HUES48 (cell line): ENCODE data around the gene RAB3GAP1.

ENCODE experiments used
- H3K27ac ChIP-seq: one replicate; pipeline ENCODE4 v1.7.0; 2013; ENCODE audit warnings: low read depth, low read length, inconsistent platforms
- H3K27me3 ChIP-seq: 2 replicates; pipeline ENCODE4 v1.6.1; 2013; ENCODE audit warnings: mild to moderate bottlenecking, low read length; ENCODE audit not compliant: control insufficient read depth, insufficient read depth
- H3K36me3 ChIP-seq: 2 replicates; pipeline ENCODE4 v1.6.1; 2013; ENCODE audit warnings: low read length; ENCODE audit not compliant: control insufficient read depth, insufficient read depth
- H3K4me1 ChIP-seq: 2 replicates; pipeline ENCODE4 v1.6.1; 2013; ENCODE audit warnings: mild to moderate bottlenecking, low read length; ENCODE audit not compliant: control insufficient read depth, insufficient read depth
- H3K4me3 ChIP-seq: 2 replicates; pipeline ENCODE4 v1.5.1; 2013; ENCODE audit warnings: mild to moderate bottlenecking, low read depth, low read length
- H3K9ac ChIP-seq: 2 replicates; pipeline ENCODE4 v1.6.1; 2013; ENCODE audit warnings: mild to moderate bottlenecking, low read depth, low read length, moderate library complexity
- H3K9me3 ChIP-seq: 2 replicates; pipeline ENCODE4 v1.6.1; 2013; ENCODE audit warnings: low read length; ENCODE audit not compliant: control insufficient read depth, insufficient read depth

The RAB3GAP1 gene

DNA sequence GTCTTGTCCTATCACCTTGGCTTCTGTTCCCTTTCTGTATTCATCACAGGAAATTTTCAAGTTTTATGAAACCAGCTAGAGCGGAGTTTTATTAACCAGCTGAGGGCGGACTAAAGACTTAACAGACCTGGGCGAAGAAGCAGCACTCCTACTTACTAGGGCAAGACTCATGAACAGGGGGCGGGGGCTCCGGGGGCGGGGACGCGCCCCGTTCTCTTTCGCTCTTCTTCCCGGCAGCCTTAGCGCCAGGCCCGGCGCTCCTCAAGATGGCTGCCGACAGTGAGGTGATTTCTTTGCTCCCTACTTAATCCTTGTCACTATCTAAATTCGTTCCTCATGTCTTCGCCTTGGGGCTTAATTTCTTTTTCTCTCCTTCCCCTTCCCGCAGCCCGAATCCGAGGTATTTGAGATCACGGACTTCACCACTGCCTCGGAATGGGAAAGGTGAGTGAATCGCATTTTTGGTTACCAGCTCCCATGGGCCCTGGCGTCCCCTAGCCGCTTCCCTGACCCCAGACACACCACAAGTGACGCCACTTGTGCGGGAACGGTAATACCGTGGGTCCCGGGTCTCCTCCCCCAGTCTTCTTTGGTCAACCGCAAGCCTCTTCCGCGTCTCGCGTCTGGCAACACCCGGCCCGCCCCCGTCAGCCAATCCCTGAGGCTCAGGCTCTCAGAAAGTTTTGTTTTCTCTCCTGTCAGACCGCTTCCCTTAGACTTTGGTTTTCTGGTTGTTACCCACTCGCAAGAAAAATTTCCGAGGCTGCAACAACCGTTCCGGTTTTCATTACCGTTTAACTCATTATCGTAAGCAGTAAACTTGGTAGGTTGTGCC, at the start of gene RAB3GAP1:
RAB3GAP1 (plus strand) TSS at position 251 of the 835 bp plus-strand sequence; CDS start at position 267, 16 bp downstream.
- peak within 1 kb of the TSS; percentile 96 for H3K27ac ChIP-seq
- H3K9ac ChIP-seq, result peak within 1 kb of the TSS; percentile 92
- H3K36me3 ChIP-seq, result peaks cover 12% of the 10 kb centered on the region; the same call in 1 of the 2 replicates
- no peaks in the 10 kb centered on the region for H3K27me3 ChIP-seq
- H3K4me1 ChIP-seq, result peaks cover 7% of the 10 kb centered on the region; the same call in 1 of the 2 replicates
- H3K9me3 ChIP-seq, result no peaks in the 10 kb centered on the region
- H3K4me3 ChIP-seq, result peak within 1 kb of the TSS; percentile 88

DNA sequence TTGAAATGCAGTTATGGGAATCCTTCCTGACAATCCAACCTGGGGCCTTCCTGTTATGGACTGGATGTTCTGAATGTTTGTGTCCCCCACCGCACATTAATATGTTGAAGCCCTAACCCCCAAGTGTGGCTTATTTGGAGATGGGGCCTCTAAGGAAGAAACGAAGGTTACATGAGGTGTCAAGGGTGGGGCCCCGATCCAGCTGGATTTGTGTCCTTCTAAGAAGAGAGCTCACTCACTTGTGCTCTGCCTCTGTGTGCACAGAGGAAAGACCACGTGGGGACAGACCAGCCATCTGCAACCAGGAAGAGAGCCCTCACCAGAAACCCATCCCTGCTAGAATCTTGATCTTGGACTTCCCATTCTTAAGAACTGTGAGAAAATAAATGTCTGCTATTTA, 49.3 kb upstream of the RAB3GAP1 start:
- no peak overlapping the region for H3K27ac ChIP-seq
- peaks cover 15% of the 10 kb centered on the region for H3K27me3 ChIP-seq
- H3K9ac ChIP-seq, result no peak overlapping the region
- H3K4me3 ChIP-seq, result no peak overlapping the region
- H3K36me3 ChIP-seq, result no peaks in the 10 kb centered on the region
- H3K4me1 ChIP-seq, result peaks cover 9% of the 10 kb centered on the region
- no peaks in the 10 kb centered on the region for H3K9me3 ChIP-seq

DNA sequence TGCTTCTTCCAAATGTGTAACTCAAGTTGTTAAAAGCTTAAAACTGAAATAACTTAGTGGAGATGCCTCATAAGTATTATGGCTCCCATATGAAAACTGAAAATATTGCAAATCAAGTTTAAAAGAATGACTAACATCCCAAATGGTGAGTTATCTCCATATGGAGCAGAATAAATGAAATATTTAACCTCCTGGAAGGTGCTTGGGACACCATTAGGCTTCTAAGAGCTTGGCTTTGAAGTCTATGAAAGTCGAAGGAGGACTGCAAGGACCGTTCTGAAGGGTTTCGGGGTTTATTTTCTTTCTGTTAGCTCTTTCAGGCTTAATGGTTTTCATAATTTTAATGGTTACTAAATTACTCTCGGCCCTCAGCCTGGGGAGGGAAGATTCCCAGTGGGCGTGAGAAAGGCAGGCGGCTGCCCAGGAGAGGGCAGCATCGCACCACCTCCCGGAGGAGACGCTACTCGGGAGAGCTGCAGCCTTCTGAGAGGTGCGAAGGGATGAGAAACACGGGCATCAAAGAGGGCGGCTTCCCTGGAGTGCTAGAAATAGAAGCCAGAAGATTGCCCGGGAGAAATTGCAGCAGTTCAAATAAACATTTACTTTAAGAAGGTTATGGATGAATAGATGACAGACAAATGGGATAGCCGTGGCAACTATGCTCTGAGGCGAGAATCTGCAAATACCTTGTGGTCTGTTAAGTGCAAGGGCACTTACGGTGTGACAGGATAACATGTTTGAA, 47.9 kb upstream of the RAB3GAP1 start:
- H3K9me3 ChIP-seq, result no peaks in the 10 kb centered on the region
- H3K27me3 ChIP-seq, result peaks cover 15% of the 10 kb centered on the region
- no peak overlapping the region for H3K9ac ChIP-seq
- H3K4me1 ChIP-seq, result peaks cover 9% of the 10 kb centered on the region
- H3K36me3 ChIP-seq, result no peaks in the 10 kb centered on the region
- H3K27ac ChIP-seq, result no peak overlapping the region
- H3K4me3 ChIP-seq, result no peak overlapping the region

DNA sequence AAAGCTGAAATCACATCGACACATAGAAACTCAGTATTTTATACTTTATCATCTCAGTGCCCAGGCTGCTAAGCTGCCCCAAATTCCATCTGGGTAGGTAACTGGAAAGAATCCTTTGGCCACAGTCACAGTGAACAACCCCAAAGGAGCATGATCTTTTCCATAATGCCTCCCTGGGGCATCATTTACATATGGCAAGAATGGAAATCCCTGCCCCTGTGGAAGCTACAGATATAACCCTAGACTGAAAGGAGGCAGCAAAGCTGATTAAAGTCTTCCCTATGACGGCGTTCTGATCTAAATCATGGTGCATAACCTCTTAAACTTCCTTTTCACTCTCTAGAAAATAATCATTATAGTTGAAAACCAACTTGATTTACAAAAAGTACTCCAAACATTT, 46.3 kb upstream of the RAB3GAP1 start:
- Histone ChIP-seq H3K36me3 (no peaks in the 10 kb centered on the region), H3K9ac (no peak overlapping the region), H3K4me3 (no peak overlapping the region), H3K27ac (no peak overlapping the region), H3K9me3 (no peaks in the 10 kb centered on the region), H3K4me1 (peaks cover 9% of the 10 kb centered on the region), H3K27me3 (peaks cover 15% of the 10 kb centered on the region)

DNA sequence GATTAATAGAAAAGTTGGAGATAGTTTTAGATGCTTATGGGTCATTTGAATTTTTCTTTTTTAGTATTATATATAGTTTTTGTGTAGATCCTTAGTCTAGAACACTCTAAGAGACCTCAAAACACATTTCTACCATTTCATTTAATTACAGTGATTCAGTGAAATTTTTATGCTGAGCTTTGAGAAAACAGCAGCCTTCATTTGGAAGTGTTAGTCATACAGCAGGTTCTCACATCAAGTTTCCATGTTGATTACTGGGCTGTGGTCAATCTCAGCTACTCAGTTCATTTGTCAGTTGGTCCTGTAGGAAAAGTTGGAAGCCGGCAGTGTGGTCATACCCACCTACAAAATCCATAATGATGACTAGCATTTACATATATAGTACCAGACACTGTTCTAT, 42.8 kb upstream of the RAB3GAP1 start:
- Histone ChIP-seq H3K27me3 (peaks cover 14% of the 10 kb centered on the region), H3K4me3 (no peak overlapping the region), H3K9ac (no peak overlapping the region), H3K27ac (no peak overlapping the region), H3K9me3 (no peaks in the 10 kb centered on the region), H3K4me1 (peaks cover 9% of the 10 kb centered on the region), H3K36me3 (no peaks in the 10 kb centered on the region)

DNA sequence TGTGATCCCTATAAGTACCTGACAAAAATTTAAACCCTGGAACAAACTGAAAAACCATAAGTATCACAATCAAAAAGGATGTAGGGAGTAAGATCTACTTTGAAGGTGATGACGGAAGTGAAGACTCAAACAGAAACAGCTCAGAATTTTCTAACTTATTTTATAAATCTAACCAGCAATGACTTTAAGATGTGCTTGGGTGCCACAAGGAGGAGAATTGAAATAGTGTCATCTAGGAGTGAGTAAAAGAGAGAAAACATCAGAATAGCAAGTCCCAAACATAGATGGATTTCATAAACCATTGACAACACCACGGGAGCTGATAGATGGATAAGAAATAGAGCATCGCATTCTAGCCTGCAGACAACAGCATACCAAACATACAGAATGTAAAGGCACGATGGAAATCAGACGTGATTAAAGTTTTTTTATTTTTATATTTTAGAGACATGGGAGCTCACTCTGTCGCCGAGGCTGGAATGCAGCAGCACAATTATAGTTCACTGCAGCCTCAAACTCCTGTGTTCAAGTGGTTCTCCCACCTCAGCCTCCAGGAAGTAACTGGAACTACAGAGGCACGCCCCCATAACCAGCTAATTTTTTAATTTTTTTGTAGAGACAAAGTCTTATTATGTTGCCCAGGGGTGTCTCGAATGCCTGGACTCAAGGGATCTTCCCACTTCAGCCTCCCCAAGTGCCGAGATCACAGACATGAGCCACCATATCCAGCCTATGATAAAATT, 41.7 kb upstream of the RAB3GAP1 start:
- no peak overlapping the region for H3K27ac ChIP-seq
- H3K9me3 ChIP-seq, result no peaks in the 10 kb centered on the region
- H3K4me1 ChIP-seq, result peaks cover 8% of the 10 kb centered on the region
- H3K4me3 ChIP-seq, result no peak overlapping the region
- no peaks in the 10 kb centered on the region for H3K36me3 ChIP-seq
- H3K27me3 ChIP-seq, result peaks cover 4% of the 10 kb centered on the region; the same call in 1 of the 2 replicates
- no peak overlapping the region for H3K9ac ChIP-seq

DNA sequence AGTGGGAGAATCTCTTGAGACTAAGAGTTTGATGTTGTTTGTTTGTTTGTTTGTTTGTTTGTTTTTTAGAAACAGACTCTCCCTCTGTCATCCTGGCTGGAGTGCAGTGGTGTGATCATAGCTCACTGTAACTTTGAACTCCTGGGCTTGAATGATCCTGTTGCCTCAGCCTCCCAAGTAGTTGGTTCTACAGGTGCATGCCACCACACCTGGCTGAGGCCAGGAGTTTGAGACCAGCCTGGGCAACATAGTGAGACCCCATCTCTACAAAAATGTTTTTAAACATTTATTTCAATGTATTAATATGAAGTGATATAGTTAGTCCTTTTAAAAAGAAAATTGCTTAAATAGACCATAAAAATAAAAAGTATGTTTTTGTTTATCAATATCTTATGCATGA, 40.5 kb upstream of the RAB3GAP1 start:
- no peaks in the 10 kb centered on the region for H3K36me3 ChIP-seq
- H3K27ac ChIP-seq, result no peak overlapping the region
- no peak overlapping the region for H3K9ac ChIP-seq
- no peak overlapping the region for H3K4me3 ChIP-seq
- H3K4me1 ChIP-seq, result no peaks in the 10 kb centered on the region
- no peaks in the 10 kb centered on the region for H3K27me3 ChIP-seq
- no peaks in the 10 kb centered on the region for H3K9me3 ChIP-seq

DNA sequence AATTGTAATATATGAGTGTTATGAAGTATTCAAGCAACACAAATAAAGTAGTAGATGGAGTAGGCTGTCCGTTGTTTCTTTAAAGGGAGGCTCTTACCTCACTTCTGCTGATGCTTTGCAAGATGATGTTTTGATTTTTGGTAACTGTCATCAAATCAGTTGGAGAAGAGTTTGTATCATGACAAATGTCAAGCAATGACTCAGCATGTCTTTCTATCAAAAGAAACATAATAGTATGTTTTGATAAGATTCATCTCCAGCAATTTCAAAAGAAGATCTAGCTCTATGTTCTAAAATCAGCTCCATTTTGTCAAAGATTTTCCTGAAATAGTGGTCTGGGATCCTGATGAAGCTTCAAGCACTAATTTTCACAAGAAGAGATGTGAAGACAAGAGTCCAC, 30.5 kb upstream of the RAB3GAP1 start:
- no peak overlapping the region for H3K4me3 ChIP-seq
- H3K27ac ChIP-seq, result no peak overlapping the region
- no peaks in the 10 kb centered on the region for H3K36me3 ChIP-seq
- no peak overlapping the region for H3K9ac ChIP-seq
- H3K27me3 ChIP-seq, result no peaks in the 10 kb centered on the region
- H3K4me1 ChIP-seq, result no peaks in the 10 kb centered on the region
- H3K9me3 ChIP-seq, result no peaks in the 10 kb centered on the region

DNA sequence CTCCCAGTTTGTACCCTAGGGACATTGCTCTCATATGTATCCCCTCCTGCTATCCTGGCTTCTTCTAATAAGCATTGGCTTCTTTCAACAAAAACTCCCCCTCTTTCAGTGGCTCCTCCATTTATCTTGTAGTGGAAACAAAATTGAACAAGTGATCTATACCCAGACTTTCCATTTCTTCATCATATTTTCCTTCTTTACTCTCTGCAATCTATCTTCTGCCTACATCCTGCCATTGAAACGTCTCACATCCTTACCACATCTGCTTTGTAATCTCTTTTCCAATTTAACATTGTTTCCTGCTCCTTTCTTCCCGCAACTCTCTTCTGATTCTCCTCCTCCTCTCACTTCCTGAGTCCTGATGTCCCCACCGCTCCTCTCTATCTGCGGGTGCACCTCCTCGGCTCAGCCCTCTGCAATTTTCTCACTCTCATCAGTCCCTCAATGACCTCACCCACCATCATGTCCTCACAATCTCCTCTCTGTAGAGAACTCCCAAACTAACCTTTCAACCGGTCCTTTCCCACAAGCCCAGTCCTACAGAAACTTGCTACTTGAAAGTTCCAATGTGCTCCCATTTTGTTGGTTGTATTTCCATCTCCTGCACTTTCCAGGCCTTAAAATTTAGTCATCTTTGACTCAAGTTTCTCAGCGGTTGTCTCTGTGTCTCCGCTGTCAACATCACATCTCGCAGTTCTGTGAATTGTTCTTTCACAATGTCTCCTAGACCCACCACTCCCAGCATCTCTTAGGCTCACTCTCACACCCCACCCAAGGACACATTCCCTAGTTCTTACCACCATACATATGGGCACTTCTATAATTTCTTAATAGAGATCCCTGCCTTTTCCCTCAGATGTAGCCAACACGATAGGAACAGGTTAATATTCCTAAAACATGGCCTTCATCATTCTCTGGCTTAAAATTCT, 28.9 kb upstream of the RAB3GAP1 start:
- H3K4me3 ChIP-seq, result no peak overlapping the region
- no peaks in the 10 kb centered on the region for H3K36me3 ChIP-seq
- no peaks in the 10 kb centered on the region for H3K9me3 ChIP-seq
- H3K9ac ChIP-seq, result no peak overlapping the region
- H3K27ac ChIP-seq, result no peak overlapping the region
- no peaks in the 10 kb centered on the region for H3K27me3 ChIP-seq
- H3K4me1 ChIP-seq, result no peaks in the 10 kb centered on the region

DNA sequence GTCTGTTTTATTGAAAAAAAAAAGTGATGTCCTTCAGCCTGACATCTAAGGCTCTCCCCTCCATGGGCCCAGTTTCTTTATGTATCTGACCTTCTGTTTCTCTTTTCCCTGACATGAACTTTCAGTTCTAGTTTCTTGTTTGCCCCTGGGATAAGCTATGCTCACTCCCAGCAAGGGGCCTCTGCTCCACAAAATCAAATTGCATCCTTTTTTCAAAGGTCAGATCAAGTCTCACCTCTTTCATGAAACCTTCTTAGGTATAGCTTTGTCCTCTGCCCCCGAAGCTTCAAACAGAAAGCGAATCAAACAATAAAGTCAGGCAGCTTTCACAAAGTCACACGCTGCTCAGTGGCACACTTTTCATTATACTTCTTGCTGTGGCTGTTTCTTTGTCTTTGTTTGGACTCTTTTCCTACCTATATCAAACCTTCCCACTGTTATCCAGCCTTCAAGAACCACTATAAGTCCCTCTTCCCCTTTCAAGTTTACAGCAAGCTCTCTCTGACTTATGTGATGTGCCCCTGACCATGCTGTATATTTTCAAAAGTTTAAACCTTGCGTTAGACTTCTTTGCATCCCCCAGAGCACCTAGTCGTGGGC, 28.1 kb upstream of the RAB3GAP1 start:
- Histone ChIP-seq H3K36me3 (no peaks in the 10 kb centered on the region), H3K4me3 (no peak overlapping the region), H3K27ac (no peak overlapping the region), H3K9ac (no peak overlapping the region), H3K27me3 (no peaks in the 10 kb centered on the region), H3K9me3 (no peaks in the 10 kb centered on the region), H3K4me1 (no peaks in the 10 kb centered on the region)
